AG04450 (cell line): Measurements from ENCODE around the gene VAMP2. TPM values are rescaled to one million over a fixed set of nuclear protein-coding genes. Genes with fewer than 3 reads are reported as not detected.

Experiments
- CTCF ChIA-PET: fragments of 300-600, 350-600 bp; formaldehyde crosslinking; extraction: SDS; loops from one replicate; lab custom pipeline; 2022; ENCODE audit warnings: antibody characterized with exemption, inconsistent platforms; lab: Charles Lee
- POLR2A ChIA-PET: fragments of 350-600 bp; formaldehyde crosslinking; extraction: SDS; loops from one replicate; lab custom pipeline; 2021; ENCODE audit warnings: antibody characterized with exemption, inconsistent platforms; lab: Yijun Ruan, JAX
- DNase-seq: peaks from one replicate; pipeline ENCODE4 v3.0.0-alpha.2; 2011; ENCODE audit warnings: low read depth, low spot score
- H3K27ac ChIP-seq: one replicate; pipeline ENCODE4 v1.5.1; 2012; ENCODE audit warnings: low read depth, low read length, control low read depth
- H3K27me3 ChIP-seq: one replicate; pipeline ENCODE4 v1.6.0; 2012; ENCODE audit warnings: low read length; ENCODE audit not compliant: control insufficient read depth, insufficient read depth
- H3K4me3 ChIP-seq: 2 replicates; pipeline ENCODE4 v1.5.1; 2011; ENCODE audit warnings: mild to moderate bottlenecking, low read depth, low read length, control low read depth
- H3K9me3 ChIP-seq: 2 replicates; pipeline ENCODE4 v1.5.1; 2012; ENCODE audit warnings: low read length; ENCODE audit not compliant: control insufficient read depth, insufficient read depth
- CTCF ChIP-seq: IDR thresholded peaks from 2 replicates; pipeline ENCODE4 v1.5.1; 2011; ENCODE audit warnings: low read depth, low read length, control low read depth, inconsistent platforms
- polyA minus RNA-seq: library from RNA; depleted of rRNA, polyadenylated mRNA; stranded (reverse); fragments of >200 nt; gene quantifications from 2 replicates; pipeline ENCODE4 v1.2.3, GENCODE V29; 2011; rRNA and poly(A)+ RNA removed
- polyA plus RNA-seq: library from polyadenylated mRNA; depleted of rRNA; stranded (reverse); fragments of >200 nt; gene quantifications from 2 replicates; pipeline ENCODE4 v1.2.3, GENCODE V29; 2011; rRNA removed

The VAMP2 gene
- polyA plus RNA-seq (20.8 and 24.3 TPM in 2 replicates), polyA minus RNA-seq (9.4 and 13.1 TPM in 2 replicates)

- no peak for DNase-seq
- Histone ChIP-seq H3K27me3 (no peaks in the 10 kb centered on the region), H3K4me3 (peak within 1 kb of the TSS; percentile 90), H3K9me3 (no peaks in the 10 kb centered on the region; the same call in 1 of the 2 replicates), H3K27ac (peak within 1 kb of the TSS; percentile 47)
- POLR2A ChIA-PET: interaction anchor here (0.6 kb wide), 1 partner anchor 811 kb away, joined by 3 read pairs; no protein-coding TSS in a partner anchor
- TF ChIP-seq CTCF: no peak
- CTCF ChIA-PET: interaction anchor here (0.6 kb wide), 1 partner anchor 28 kb away, joined by 3 read pairs; the partner anchor contains the start of gene BORCS6
Observed at GRCh38 chr17:8162233-8162996, at the start of gene VAMP2. TSS of gene VAMP2 (minus strand) at chr17:8162948. CDS start at chr17:8162879, 69 bp downstream.

GRCh38 chr17:8210761-8211458, 48.2 kb upstream of the VAMP2 start:
- TF ChIP-seq CTCF: no peak
- Histone ChIP-seq H3K27ac (peak overlapping the region; percentile 78), H3K4me3 (peak overlapping the region; percentile 87), H3K9me3 (no peaks in the 10 kb centered on the region; the same call in 1 of the 2 replicates), H3K27me3 (no peaks in the 10 kb centered on the region)
- POLR2A ChIA-PET: interaction anchor here (0.5 to 1.9 kb wide), 14 partner anchors 11 to 807 kb away, joined by 3 to 9 read pairs (median 4); partner anchors contain the start of gene BORCS6
- no peak for DNase-seq
- CTCF ChIA-PET: interaction anchor here (0.7 to 1.0 kb wide), 2 partner anchors 90 to 751 kb away, joined by 3 to 4 read pairs; no protein-coding TSS in a partner anchor

GRCh38 chr17:8209907-8210760, 47.4 kb upstream of the VAMP2 start, which contains the start of gene AURKB:
TSS of gene AURKB (minus strand) at chr17:8210575. CDS start at chr17:8210224, 351 bp downstream.
- peak within 1 kb of the TSS; percentile 78 for H3K27ac ChIP-seq
- no peaks in the 10 kb centered on the region for H3K27me3 ChIP-seq
- no peak for TF ChIP-seq CTCF
- DNase-seq: peak; percentile 93
- H3K4me3 ChIP-seq: peak within 1 kb of the TSS; percentile 87
- no peaks in the 10 kb centered on the region; the same call in 1 of the 2 replicates for H3K9me3 ChIP-seq
- ChIA-PET CTCF (interaction anchor here (0.7 to 1.0 kb wide), 2 partner anchors 91 to 750 kb away, joined by 3 to 4 read pairs; no protein-coding TSS in a partner anchor), POLR2A (interaction anchor here (0.5 to 1.9 kb wide), 15 partner anchors 11 to 806 kb away, joined by 3 to 9 read pairs (median 4); partner anchors contain the start of gene BORCS6)

GRCh38 chr17:8206536-8206935, 43.8 kb upstream of the VAMP2 start:
- TF ChIP-seq CTCF: no peak
- H3K9me3 ChIP-seq: no peaks in the 10 kb centered on the region; the same call in 1 of the 2 replicates
- DNase-seq: no peak
- no peak overlapping the region for H3K4me3 ChIP-seq
- H3K27me3 ChIP-seq: no peaks in the 10 kb centered on the region
- POLR2A ChIA-PET: interaction anchor here (0.7 kb wide), 1 partner anchor 16 kb away, joined by 3 read pairs; the partner anchor contains the start of gene BORCS6
- CTCF ChIA-PET: no interaction called here
- H3K27ac ChIP-seq: no peak overlapping the region
